ENCODE results near the gene CYTH4. TPM values are rescaled to one million over a fixed set of nuclear protein-coding genes. Genes with fewer than 3 reads are reported as not detected.

CYTH4 gene
- total RNA-seq, 1 experiment from 2014 or later = 3.8 TPM

GRCh38 chr22:37260155-37260795 lies 22.0 kb upstream of the CYTH4 start:
- H3K4me3 ChIP-seq (replicated peaks in 1 of 2; ENCODE audit: low read depth in 1 of 2, low read length in 2 of 2) = no peak overlapping the region
- BruUV-seq (replicated peaks) = no TSS peak
- H3K4me2 ChIP-seq (ENCODE audit: low read length) = peak overlapping the region; percentile 63
- peak; percentile 24; the same call in 1 of the 2 replicates for ATAC-seq
- peak overlapping the region; percentile 70 for H2AFZ ChIP-seq (ENCODE audit: low read depth, low read length, poor library complexity, severe bottlenecking)
- H3K9ac ChIP-seq (ENCODE audit: low read length) = peak overlapping the region; percentile 24; the same call in 1 of the 2 replicates
- no peaks in the 10 kb centered on the region for H3K36me3 ChIP-seq (ENCODE audit: control insufficient read depth in 1 of 2, insufficient read depth in 2 of 2, low read length in 2 of 2)
- H3K9me3 ChIP-seq (ENCODE audit: control insufficient read depth in 1 of 2, insufficient read depth in 1 of 2, low read depth in 1 of 2, low read length in 2 of 2) = peaks cover 0 to 18% of the 10 kb centered on the region in 2 experiments; a peak in 1 of 4 replicates
- no peaks in the 10 kb centered on the region for H4K20me1 ChIP-seq (ENCODE audit: insufficient read depth)
- ChIA-PET RAD21 (ENCODE audit: low non-redundant PET in 1 of 2, low total read pairs in 2 of 2, uncharacterized antibody in 2 of 2, unreplicated experiment in 2 of 2) (interaction anchor here (0.5 to 1.5 kb wide), 2 partner anchors 56 to 63 kb away, joined by 3 to 5 read pairs; no protein-coding TSS in a partner anchor), CTCF (interaction anchor here (0.7 to 3.8 kb wide), 23 partner anchors 7 to 484 kb away, joined by 3 to 44 read pairs (median 4); partner anchors contain the start of genes C1QTNF6, IFT27 and RAC2), POLR2A (interaction anchor here (0.6 to 1.0 kb wide), 4 partner anchors 7 to 179 kb away, joined by 3 to 5 read pairs (median 3); no protein-coding TSS in a partner anchor)
- TF ChIP-seq CEBPB (IDR thresholded peaks at IDR 0.05; ENCODE audit: low read depth) (no peak), EZH2 (IDR thresholded peaks at IDR 0.05) (no peak), YY1 (IDR thresholded peaks at IDR 0.05; ENCODE audit: extremely low read depth, insufficient replicate concordance, low read depth, low read length) (no peak), POLR2A (IDR thresholded peaks at IDR 0.05; ENCODE audit: borderline replicate concordance, extremely low read depth, insufficient read depth, insufficient read length) (no peak), POLR2AphosphoS5 (IDR thresholded peaks at IDR 0.05; ENCODE audit: low read depth, low read length) (no peak), EZH2phosphoT487 (IDR thresholded peaks at IDR 0.05; ENCODE audit: borderline replicate concordance) (no peak), RAD21 (IDR thresholded peaks at IDR 0.05; ENCODE audit: low read depth) (no peak)
- TF ChIP-seq, protein P1, sequence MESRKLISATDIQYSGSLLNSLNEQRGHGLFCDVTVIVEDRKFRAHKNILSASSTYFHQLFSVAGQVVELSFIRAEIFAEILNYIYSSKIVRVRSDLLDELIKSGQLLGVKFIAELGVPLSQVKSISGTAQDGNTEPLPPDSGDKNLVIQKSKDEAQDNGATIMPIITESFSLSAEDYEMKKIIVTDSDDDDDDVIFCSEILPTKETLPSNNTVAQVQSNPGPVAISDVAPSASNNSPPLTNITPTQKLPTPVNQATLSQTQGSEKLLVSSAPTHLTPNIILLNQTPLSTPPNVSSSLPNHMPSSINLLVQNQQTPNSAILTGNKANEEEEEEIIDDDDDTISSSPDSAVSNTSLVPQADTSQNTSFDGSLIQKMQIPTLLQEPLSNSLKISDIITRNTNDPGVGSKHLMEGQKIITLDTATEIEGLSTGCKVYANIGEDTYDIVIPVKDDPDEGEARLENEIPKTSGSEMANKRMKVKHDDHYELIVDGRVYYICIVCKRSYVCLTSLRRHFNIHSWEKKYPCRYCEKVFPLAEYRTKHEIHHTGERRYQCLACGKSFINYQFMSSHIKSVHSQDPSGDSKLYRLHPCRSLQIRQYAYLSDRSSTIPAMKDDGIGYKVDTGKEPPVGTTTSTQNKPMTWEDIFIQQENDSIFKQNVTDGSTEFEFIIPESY (IDR thresholded peaks at IDR 0.05; ENCODE audit: extremely low read depth, insufficient replicate concordance, low read length) = no peak
- TF ChIP-seq, protein P2, sequence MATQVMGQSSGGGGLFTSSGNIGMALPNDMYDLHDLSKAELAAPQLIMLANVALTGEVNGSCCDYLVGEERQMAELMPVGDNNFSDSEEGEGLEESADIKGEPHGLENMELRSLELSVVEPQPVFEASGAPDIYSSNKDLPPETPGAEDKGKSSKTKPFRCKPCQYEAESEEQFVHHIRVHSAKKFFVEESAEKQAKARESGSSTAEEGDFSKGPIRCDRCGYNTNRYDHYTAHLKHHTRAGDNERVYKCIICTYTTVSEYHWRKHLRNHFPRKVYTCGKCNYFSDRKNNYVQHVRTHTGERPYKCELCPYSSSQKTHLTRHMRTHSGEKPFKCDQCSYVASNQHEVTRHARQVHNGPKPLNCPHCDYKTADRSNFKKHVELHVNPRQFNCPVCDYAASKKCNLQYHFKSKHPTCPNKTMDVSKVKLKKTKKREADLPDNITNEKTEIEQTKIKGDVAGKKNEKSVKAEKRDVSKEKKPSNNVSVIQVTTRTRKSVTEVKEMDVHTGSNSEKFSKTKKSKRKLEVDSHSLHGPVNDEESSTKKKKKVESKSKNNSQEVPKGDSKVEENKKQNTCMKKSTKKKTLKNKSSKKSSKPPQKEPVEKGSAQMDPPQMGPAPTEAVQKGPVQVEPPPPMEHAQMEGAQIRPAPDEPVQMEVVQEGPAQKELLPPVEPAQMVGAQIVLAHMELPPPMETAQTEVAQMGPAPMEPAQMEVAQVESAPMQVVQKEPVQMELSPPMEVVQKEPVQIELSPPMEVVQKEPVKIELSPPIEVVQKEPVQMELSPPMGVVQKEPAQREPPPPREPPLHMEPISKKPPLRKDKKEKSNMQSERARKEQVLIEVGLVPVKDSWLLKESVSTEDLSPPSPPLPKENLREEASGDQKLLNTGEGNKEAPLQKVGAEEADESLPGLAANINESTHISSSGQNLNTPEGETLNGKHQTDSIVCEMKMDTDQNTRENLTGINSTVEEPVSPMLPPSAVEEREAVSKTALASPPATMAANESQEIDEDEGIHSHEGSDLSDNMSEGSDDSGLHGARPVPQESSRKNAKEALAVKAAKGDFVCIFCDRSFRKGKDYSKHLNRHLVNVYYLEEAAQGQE (IDR thresholded peaks at IDR 0.05; ENCODE audit: low read depth) = no peak
- H3K9me2 ChIP-seq (ENCODE audit: insufficient read depth) = no peaks in the 10 kb centered on the region
- intact Hi-C loops (cut with micrococcal nuclease) = loop anchor here (5.0 kb wide), 1 partner anchor 478 kb away; no protein-coding TSS in a partner anchor
- no peak for DNase-seq (ENCODE audit: low read depth, low spot score)
- H3K79me2 ChIP-seq (ENCODE audit: insufficient read depth, low read length) = no peaks in the 10 kb centered on the region
- no peaks in the 10 kb centered on the region for H3K27me3 ChIP-seq (ENCODE audit: insufficient read depth, low read length)
- peaks cover 22 to 37% of the 10 kb centered on the region in 2 experiments for H3K4me1 ChIP-seq (ENCODE audit: control insufficient read depth in 1 of 2, insufficient read depth in 2 of 2, low read length in 2 of 2)
- H3K27ac ChIP-seq (ENCODE audit: low read depth, low read length) = no peak overlapping the region

Measured in HCT116 (cell line).